HPDE6-E6E7 (cell line): Measurements from ENCODE around the gene DR1.
"Not testable (repeated sequence)": the region's sequence is repeated elsewhere in the genome, so short reads cannot be mapped to it uniquely, and the experiment has no call there.

Experiments used
- DNase-seq: peaks from one replicate; pipeline ENCODE4 v3.0.0; 2011; ENCODE audit warnings: missing footprints; ENCODE audit errors: extremely low spot score

DR1 gene

GRCh38 chr1:93386268-93386667, 40.6 kb downstream of the DR1 start:
- DNase-seq, result not testable (repeated sequence)

GRCh38 chr1:93394514-93394913, 48.8 kb downstream of the DR1 start:
- no peak for DNase-seq

GRCh38 chr1:93395195-93395594, 49.5 kb downstream of the DR1 start:
- no peak for DNase-seq

- DNase-seq, result no peak
These were observed 54.1 kb downstream of the DR1 start for GRCh38 chr1:93399781-93400180.

GRCh38 chr1:93408203-93408602, 62.5 kb downstream of the DR1 start:
- DNase-seq, result no peak

- no peak for DNase-seq
These were observed 65.3 kb downstream of the DR1 start for GRCh38 chr1:93411000-93411399.

- no peak for DNase-seq
These were observed 69.0 kb downstream of the DR1 start for GRCh38 chr1:93414749-93415148.

GRCh38 chr1:93415296-93415695, 69.6 kb downstream of the DR1 start:
- DNase-seq, result no peak

GRCh38 chr1:93416183-93416582, 70.5 kb downstream of the DR1 start:
- DNase-seq, result no peak
